AG09309 (cell line): ENCODE results near the gene TMF1.

Source experiments
- DNase-seq: peaks from one replicate; pipeline ENCODE4 v3.0.0-alpha.2; 2010; ENCODE audit warnings: low read depth
- H3K4me3 ChIP-seq: 2 replicates; pipeline ENCODE4 v1.5.1; 2011; ENCODE audit warnings: mild to moderate bottlenecking, low read depth, low read length, moderate library complexity; ENCODE audit not compliant: control insufficient read depth
- CTCF ChIP-seq: IDR thresholded peaks from 2 replicates; pipeline ENCODE4 v1.5.1; 2011; ENCODE audit warnings: mild to moderate bottlenecking, low read depth, low read length, inconsistent platforms; ENCODE audit not compliant: insufficient read depth, control insufficient read depth; ENCODE audit errors: missing control alignments

The TMF1 gene

GRCh38 chr3:69094467-69095205 lies 42.5 kb upstream of the TMF1 start:
- H3K4me3 ChIP-seq = no peak overlapping the region
- no peak for DNase-seq
- no peak for TF ChIP-seq CTCF

- TF ChIP-seq CTCF = no peak
- DNase-seq = no peak
- no peak overlapping the region for H3K4me3 ChIP-seq
Measured at GRCh38 chr3:69092030-69092516, 39.9 kb upstream of the TMF1 start.

- TF ChIP-seq CTCF = no peak
- H3K4me3 ChIP-seq = no peak overlapping the region
- no peak for DNase-seq
Measured at GRCh38 chr3:69091389-69092029, 39.4 kb upstream of the TMF1 start.

GRCh38 chr3:69090021-69090420 lies 37.9 kb upstream of the TMF1 start:
- TF ChIP-seq CTCF = no peak
- peak; percentile 64 for DNase-seq
- H3K4me3 ChIP-seq = no peak overlapping the region

GRCh38 chr3:69088063-69088462 lies 35.9 kb upstream of the TMF1 start:
- no peak for TF ChIP-seq CTCF
- no peak overlapping the region for H3K4me3 ChIP-seq
- no peak for DNase-seq

GRCh38 chr3:69087030-69087791 lies 35.1 kb upstream of the TMF1 start:
- no peak for DNase-seq
- H3K4me3 ChIP-seq = no peak overlapping the region
- TF ChIP-seq CTCF = no peak
